ENCODE results near the gene DNAJC19. TPM values are rescaled to one million over a fixed set of nuclear protein-coding genes. Genes with fewer than 3 reads are reported as not detected.

Gene DNAJC19
- total and polyA plus RNA-seq, 8 donors, result 19.1 to 33.7 (median 24.8) TPM

- no peak for TF ChIP-seq CTCF (IDR thresholded peaks at IDR 0.05)
- Histone ChIP-seq H3K36me3 (peaks cover 0 to 17% (median 0%) of the 10 kb centered on the region in 3 donors), H3K27me3 (no peaks in the 10 kb centered on the region), H3K9me3 (no peaks in the 10 kb centered on the region), H3K27ac (no peak overlapping the region), H3K4me3 (no peak overlapping the region), H3K4me1 (no peaks in the 10 kb centered on the region)
- DNase-seq, result no peak
- ATAC-seq, result no peak
- intact Hi-C loops (cut with DNase I), result no loop called here
- WGBS, 2 donors, result 72 to 73% methylated on average over 2 of the region's 2 CpGs
- no peak for FAIRE-seq
Observed at GRCh38 chr3:180981912-180982311, 7.6 kb downstream of the DNAJC19 start.

GRCh38 chr3:180980611-180981010 lies 8.9 kb downstream of the DNAJC19 start:
- Histone ChIP-seq H3K4me1 (no peaks in the 10 kb centered on the region), H3K27me3 (no peaks in the 10 kb centered on the region), H3K4me3 (no peak overlapping the region), H3K36me3 (peaks cover 0 to 17% (median 0%) of the 10 kb centered on the region in 3 donors), H3K9me3 (no peaks in the 10 kb centered on the region), H3K27ac (no peak overlapping the region)
- TF ChIP-seq CTCF (IDR thresholded peaks at IDR 0.05), result no peak
- FAIRE-seq, result no peak
- intact Hi-C loops (cut with DNase I), result no loop called here
- peak in 1 of 4 donors; percentile 71 for ATAC-seq
- no peak for DNase-seq

- ATAC-seq (no peak), DNase-seq (no peak), FAIRE-seq (no peak)
- H3K27ac ChIP-seq, result no peak overlapping the region
- H3K27me3 ChIP-seq, result no peaks in the 10 kb centered on the region
- H3K4me3 ChIP-seq, result no peak overlapping the region
- H3K36me3 ChIP-seq, result peaks cover 0 to 12% (median 0%) of the 10 kb centered on the region in 3 donors
- no peak for TF ChIP-seq CTCF (IDR thresholded peaks at IDR 0.05)
- intact Hi-C loops (cut with DNase I), result no loop called here
- no peaks in the 10 kb centered on the region for H3K9me3 ChIP-seq
- H3K4me1 ChIP-seq, result no peaks in the 10 kb centered on the region
Observed at GRCh38 chr3:180979961-180980360, 9.6 kb downstream of the DNAJC19 start.

- TF ChIP-seq CTCF (IDR thresholded peaks at IDR 0.05), result no peak
- Histone ChIP-seq H3K36me3 (no peaks in the 10 kb centered on the region), H3K4me3 (no peak overlapping the region), H3K27me3 (no peaks in the 10 kb centered on the region), H3K9me3 (no peaks in the 10 kb centered on the region), H3K4me1 (no peaks in the 10 kb centered on the region), H3K27ac (no peak overlapping the region)
- no peak for DNase-seq
- no peak for FAIRE-seq
- intact Hi-C loops (cut with DNase I), result no loop called here
- ATAC-seq, result no peak
Observed at GRCh38 chr3:180977498-180977897, 12.0 kb downstream of the DNAJC19 start.

GRCh38 chr3:180974286-180974685 lies 15.2 kb downstream of the DNAJC19 start:
- 95% methylated on average over 6 of the region's 6 CpGs for WGBS, 2 donors
- H3K4me1 ChIP-seq, result no peaks in the 10 kb centered on the region
- no peak overlapping the region for H3K27ac ChIP-seq
- peaks cover 0 to 22% (median 0%) of the 10 kb centered on the region in 3 donors for H3K36me3 ChIP-seq
- H3K27me3 ChIP-seq, result no peaks in the 10 kb centered on the region
- FAIRE-seq (no peak), ATAC-seq (no peak), DNase-seq (no peak)
- intact Hi-C loops (cut with DNase I), result no loop called here
- no peaks in the 10 kb centered on the region for H3K9me3 ChIP-seq
- no peak for TF ChIP-seq CTCF (IDR thresholded peaks at IDR 0.05)
- H3K4me3 ChIP-seq, result no peak overlapping the region

Data from pancreas (tissue), 10 donors.